DLD1 (cell line): ENCODE measurements around the gene SLC2A13.

Experiments used
- in situ Hi-C: cut with HindIII; loops from 2 replicates; pipeline ENCODE4 v1.10.0; 2017; ENCODE audit warnings: low sequenced_read_pairs

Gene SLC2A13

DNA sequence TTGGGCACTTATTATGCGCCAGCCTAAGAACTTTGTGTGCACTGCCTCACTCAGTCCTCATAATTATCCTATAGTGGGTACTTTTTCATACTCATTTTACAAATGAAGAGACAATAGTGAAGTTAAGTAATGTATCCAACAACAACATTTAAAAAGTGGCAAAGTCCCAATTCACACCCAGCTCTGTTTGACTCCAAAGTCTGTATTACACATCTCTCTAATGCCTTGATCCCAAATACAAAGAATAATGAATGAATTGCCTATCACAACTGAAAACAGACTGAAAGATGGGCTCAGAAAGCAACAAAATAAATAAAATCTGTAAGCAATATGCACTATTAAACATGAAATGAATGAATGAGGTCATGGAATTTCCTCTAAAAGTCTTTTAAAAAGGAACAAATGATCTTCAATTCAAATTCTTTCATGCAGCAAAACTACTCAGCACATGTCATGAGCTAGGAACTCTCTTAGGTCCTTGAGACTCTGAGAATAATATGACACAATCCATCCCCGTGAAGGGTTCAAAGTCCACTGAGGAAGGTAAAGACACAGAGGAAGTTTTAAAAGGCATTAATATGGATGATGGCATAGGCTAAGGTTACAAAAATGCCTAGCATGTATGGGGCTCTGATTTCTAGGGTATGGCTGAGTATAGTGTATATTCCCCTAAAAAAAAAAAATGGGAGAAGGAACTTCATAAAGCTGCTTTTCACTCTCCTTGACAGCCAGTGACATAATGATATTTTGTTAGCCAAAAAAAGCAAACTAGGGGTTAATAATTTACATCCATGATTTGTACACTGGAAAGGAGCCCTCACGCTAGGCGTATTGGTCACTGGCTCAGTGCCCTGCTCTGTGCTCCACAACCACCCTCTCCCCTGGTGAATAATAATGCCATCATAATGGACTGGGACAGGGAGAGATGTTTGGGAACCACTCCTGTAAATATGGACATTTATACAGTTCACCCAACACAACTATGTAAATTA is 103.4 kb downstream of the SLC2A13 start:
- in situ Hi-C loops: no loop called here

DNA sequence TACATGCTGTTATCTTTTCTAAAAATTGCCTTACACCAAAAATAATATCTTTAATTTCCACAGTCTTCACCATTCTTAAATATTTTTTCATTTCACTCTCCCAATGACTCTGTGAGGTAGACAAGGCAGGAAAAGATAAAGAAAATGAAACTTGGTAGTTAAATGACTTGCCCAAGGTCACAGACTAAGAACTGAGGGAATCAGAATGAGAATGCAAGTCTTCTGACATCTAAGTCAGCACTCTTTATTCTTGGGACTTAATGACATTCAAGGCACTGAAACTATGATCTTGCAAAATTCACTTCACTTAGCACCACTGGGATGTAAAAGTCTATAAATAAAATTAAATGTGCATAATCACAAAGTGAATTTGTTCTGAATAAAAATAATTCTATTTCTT is 104.5 kb downstream of the SLC2A13 start:
- in situ Hi-C loops: no loop called here

DNA sequence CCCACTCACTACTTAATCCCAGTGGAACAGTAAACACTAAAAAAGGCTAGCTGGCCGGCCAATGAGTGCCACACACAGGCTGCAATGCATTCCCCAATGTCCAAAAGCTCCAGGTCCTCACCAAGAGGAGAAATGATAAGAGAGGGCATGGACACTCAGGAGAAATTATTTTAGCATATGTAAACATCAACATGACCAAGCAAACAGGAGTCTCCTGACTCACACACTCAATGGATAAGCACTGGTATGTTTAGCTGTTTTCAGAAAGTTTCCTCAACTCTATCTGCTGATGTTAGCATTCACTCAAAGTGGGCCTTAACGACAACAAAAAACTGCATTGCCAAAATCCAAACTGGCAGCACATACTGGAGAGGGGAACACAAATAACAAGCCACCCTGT is 105.0 kb downstream of the SLC2A13 start:
- in situ Hi-C loops: no loop called here

DNA sequence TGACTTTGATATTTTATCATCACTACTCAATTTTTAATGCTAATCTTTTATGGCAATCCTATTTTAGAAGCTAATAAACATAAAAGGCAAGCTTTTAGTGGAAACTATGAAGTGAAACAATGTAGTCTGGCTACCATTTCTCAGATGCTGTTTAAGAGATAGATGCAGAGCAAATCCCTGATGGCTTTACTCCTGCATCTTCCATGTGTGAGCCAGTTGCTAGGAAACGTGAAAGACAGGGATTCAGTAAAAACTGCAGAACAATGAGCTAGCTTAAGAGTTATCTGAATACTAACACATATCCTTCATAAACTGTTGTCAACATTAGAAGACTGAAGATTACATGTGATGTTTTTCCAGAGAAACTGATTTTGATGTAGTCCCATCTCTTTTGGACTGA is 112.6 kb downstream of the SLC2A13 start:
- in situ Hi-C loops: no loop called here

DNA sequence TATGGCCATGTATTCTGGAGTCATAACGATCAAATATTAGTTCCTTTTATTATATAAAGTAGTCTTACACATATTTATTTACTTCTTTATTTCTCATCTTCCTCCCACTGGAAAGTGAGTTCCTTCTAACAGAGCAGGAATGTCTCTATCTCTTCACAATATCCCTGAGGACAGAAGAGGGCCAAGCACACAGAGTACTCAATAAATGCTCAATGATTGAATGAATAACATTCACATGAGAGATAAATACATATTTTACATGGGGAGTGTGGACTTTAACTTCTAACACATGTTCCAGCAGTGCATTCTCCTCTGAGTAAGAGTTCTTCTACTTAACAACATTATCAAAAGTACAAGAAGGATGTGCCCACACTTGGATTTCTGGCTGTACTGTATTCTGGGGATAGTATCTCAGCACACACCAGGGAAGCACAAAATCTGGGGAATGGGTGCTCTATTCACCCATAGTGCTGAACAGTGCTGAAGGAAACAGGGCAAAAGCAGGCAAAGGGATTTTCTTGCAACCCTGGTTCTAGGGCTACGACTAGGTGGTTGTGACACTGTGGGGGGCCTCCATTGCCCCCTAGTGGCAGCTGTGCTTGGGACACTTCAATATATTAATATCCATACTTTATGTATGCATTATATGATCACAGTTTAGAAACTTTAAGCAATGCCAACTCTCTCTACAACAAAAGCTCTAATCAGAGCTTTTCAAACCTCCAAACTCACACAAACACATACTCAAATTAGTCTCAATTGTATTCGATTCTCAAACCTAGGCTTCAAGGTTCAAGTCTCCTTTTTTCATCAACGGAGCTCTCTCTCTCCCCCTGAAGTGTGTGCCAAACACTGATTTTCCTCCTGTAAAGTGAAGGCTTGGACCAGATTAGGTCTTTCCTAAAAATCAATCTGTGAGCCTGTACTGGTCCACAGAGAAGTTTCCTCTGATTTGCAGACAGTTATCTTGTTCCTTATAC is 115.5 kb downstream of the SLC2A13 start:
- in situ Hi-C loops: no loop called here

DNA sequence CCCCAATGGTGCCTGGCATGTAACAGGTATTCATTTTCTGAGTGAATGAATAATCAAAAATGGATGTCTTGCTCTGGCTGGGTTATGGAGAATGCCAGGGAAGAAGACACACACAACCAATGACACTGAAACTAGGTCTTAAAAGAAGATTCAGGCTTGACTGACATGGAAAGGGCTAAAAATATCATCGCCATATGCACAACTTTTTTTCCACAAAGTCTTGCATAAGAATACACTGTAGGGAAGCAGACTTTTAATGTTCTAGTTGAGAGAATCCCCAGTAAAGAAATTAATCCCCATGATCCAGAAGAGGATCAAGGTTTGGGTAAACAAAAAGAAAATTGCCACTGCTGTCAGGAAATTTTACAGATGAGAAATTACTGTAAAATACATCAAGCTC is 116.4 kb downstream of the SLC2A13 start:
- in situ Hi-C loops: no loop called here

DNA sequence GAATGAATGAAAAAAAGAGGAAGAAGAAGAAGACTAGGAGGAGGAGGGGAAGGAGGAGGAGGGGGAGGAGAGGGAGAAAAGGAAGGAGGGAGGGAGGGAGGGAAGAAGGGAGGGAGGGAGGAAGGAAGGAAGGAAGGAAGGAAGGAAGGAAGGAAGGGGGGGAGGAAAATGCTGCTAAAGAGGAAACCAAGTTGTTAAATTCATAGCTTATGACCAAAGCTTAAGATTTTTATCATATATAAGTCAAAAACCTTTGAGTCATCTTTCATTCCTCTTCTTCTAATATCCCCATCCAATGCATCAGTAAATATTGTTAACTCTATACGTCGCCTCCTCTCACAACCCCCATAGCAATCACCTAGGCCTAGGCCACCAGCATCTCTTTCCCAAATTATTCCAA is 117.3 kb downstream of the SLC2A13 start:
- in situ Hi-C loops: no loop called here

DNA sequence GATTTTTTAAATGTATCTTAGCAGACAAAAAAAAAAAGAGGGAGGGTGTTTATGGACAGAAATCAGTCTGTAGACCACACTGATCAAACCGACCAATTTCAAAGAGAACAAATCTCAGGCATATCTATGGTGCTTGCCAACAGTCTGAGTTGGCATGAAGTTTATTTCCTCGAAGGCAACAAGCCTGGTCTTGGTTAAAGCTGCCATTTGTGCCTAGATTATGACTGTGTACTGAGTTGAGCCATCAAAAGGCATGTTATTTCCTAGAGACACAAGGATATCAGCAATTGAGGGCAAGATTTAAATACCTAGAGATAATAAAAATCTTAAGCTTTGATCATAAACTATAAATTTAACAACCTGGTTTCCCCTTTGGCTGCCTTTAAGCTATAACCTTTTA is 119.2 kb downstream of the SLC2A13 start:
- in situ Hi-C loops: no loop called here

DNA sequence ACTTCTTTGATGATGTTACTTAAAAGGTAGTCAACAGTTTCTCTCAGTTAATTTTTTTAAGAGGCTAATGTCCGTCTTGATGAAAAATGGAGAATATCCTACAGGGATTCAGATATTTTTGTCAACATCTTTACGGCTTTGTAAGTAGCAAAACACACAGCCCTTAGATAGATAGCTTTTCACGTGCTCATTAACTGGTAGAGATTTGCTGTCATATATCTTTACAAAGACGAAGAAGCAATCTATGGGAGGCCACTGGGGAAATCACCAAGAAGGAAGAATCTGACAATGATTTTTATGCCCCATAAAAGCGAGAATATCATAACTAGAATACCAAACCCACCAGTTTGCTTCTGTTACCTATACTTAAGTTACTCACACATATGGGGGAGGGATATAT is 121.2 kb downstream of the SLC2A13 start:
- in situ Hi-C loops: no loop called here

DNA sequence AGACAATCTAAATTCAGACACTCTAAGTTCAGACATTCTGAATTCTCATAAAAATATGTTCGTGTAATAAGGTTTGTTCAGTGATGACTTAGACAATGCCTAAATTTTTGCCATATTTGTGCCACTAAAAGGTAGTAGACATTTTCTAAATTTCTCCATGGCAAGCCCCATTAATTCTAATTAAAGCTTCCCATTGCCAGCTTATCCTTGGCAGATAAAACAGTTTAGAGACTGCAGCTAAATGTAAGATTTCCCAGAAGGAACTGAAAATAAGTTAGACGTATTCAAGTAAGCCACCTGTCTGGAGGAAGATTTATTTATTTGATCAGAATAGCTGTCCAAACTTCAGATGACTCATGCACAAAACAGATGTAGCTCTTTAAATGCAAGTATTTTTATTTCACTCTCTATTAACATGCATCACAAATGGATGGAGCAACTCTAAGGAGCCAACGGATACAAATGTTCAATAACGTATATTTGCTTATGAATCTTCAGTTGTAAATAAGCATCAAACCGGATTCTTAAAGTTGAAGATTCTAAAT is 130.4 kb downstream of the SLC2A13 start:
- in situ Hi-C loops: no loop called here

DNA sequence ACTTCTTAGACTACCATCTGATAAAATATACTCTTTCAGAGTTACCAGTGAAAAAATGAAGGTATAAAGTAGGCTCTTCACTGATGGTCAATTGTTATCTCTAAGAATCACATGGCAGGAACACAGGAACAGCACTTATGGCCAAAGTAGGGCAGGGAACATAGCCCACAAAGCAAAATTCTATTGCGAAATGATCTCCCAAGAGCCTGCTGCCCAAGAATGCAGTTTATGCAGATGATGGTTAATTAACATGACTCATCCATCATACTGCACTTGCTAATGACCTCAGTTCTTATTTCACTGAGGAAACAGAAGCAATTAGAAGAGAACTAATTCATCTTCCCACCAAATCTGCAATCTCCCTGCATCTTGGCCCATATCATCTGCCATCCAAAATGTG is 133.8 kb downstream of the SLC2A13 start:
- in situ Hi-C loops: no loop called here

DNA sequence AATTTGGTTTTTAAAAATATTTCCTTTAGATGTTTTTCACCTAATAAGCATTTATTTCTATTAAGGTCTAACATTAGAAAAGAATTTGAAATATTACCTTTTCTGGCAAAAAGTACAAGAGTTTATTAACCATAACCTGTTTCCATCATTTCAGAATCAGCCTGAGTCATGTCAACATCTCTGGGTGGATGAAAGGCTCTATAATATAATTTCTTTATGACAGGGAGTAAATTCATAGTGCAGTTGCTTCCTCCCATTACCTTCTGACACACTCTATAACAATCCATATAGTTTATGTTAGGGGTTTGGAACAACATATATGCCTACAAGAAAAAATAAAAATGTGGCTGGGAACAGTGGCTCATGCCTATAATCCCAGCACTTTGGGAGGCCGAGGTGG is 134.5 kb downstream of the SLC2A13 start:
- in situ Hi-C loops: no loop called here

DNA sequence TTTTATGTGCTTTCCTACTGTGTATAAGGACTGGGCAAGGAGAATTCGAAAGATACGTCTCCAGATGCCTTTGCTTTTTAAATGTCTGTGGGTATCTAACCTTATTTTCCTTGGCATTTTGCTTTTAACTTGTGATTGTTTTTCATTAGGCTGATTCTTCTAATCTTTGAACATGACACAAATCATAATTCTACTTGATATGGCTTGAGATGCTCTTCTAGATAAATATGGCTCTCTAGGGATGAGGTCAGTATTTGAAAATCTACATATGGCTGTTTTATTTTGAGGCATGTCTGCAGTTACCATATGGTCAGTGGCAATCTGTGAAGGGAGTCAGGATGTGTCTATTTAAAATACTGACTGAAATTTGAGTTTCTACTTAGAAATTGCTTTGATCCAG is 139.2 kb downstream of the SLC2A13 start:
- in situ Hi-C loops: no loop called here

DNA sequence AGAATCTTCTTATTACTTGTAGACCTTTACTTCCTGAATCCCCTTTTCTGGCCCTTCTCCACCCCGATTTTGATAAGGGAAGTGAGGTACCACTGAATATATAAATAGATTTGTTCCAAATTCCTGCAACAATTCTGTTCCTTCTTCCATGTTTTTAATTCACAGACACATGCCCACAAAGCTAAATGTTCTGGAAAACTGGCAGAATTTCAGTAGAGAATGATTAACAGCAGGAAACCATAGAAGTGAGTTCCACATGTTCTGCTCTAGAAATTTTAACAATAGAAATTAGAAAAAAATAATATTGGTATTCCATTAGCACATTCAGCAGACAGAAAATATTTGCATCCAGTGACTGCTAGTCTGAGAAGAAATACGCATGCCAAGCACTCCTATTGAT is 139.6 kb downstream of the SLC2A13 start:
- in situ Hi-C loops: no loop called here

DNA sequence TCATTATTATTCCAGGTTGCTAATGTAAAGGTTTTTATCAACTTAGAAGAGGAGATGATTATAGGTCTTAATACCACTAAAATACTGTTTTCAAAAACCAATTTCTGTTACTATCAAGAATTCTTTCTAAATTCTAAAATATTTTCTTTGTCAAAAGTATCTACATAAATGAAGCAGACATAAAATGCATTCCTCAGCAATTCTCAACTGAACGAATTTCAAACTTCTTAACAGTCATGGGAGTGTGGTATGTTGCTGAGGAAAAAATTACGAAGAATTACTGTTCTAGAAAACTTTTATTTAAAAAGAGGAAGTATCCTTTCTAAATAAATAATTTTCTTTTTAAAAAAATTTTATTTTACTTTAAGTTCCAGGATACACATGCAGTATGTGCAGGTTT is 146.4 kb downstream of the SLC2A13 start:
- in situ Hi-C loops: no loop called here

DNA sequence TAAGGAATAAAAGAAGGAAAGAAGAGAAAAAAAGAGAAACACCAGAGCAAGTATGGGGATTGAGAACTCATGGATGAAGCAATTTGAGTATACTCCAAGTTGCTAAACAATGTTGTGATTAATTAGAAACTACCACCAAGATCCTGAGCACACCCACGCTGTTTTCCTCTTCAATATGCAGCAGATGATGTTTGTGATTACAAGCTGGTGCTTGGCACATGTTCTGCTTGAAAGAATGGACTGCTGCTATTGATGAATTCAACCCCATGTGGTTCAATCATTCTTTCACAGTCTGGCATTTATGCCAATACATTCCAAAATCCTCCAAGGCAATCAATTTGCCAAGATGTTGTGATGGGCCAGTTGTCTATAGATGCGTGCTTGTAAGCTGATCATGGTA is 146.8 kb downstream of the SLC2A13 start:
- in situ Hi-C loops: no loop called here

DNA sequence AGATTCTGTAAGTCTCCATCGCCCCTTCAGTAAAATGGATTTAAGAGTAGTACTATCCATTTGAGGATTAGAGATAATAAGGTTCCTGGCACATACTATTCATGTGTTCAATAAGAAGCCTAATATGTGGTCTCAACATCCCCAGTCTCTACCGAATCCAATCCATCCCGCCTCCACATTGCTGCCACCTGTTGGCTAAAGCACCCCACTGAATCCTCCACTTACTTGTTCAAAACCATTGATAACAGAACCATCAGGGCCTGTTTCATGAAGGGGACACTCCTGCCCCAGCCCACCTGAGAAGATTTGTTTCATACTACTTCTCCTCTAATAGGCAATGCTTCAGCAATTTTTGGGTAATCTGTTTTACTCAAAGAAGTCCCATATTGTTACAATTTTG is 147.5 kb downstream of the SLC2A13 start:
- in situ Hi-C loops: no loop called here

DNA sequence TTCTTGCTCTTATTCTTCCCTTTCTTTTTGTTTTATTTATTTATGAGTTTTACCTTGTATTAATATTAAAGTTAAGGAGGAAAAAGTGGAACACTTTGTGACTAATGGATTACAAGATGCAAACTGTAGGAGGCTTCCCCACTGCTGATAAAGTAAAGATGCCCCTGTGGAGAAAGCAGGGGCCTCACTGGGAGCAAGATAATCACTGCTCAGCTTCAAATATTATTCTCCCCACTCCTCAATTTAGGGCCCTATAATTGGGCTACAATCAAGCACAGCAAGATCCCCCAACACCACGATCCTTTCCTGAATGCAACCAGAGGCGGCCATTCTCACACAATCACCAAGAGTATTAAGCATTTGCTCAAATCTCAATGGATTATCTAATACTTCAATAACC is 149.2 kb downstream of the SLC2A13 start:
- in situ Hi-C loops: no loop called here

DNA sequence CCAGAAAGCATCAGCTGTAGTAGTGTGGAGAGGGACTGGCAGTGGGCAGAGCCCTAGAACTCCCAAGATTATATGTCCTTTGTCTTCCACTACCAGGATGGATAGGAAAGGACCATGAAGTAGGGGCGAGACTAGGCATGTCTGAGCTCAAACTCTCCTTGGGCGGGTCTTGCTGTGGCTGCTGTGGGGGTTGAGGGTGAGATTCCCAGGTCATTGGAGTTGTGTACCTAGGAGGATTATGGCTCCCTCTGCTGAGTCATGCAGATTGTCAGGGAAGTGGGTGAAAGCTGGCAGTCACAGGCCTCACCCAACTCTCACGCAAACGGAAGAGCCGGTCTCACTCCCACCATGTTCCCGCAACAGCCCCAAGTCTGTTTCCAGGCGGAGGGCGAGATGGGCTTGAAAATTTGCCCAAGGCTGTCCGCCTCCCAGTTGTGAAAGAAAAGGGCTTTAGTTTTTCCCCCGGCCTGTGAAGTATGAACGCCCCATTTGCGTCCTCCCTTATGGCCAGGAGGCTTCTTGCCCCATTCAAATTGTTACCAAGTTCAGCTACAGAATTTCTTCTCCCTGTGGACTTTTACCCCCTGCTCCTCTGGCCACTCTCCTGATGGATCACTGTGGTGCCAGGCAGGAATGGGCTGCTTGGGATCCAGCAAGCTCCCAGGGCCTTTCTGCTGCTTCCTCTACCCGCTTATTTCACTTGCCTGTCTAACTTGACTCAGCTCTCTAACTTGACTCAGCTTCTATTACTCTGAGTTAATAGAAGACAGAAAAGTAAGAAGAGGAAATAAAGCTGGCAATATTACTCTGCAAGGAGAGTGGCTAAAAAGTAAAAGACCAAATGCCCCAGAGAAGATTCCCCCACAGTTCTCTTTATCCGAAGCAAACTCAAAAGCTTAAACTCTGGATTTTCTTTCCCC is 159.3 kb downstream of the SLC2A13 start:
- in situ Hi-C loops: no loop called here

DNA sequence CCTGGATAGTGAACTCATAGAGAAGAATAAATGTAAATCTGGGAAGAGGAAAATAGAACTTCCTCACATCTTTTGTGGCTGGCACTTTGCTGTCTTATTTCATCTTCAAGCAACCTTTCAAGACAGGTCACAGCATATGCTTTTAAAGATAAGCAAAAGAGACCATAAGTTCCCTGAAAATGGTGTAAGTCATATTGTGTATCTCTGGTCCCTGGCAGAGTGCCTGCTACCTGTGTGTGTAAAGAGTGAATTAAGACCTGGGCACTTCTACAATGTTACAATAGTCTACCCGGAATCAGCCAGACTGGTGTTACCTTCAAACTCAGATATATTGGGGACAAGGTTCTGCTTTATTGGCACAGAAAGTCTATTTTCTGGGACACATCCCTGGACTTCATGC is 168.8 kb downstream of the SLC2A13 start:
- in situ Hi-C loops: no loop called here
